HepG2 (cell line): Measurements from ENCODE around the gene SOCS1. TPM values are rescaled to one million over a fixed set of nuclear protein-coding genes. Genes with fewer than 3 reads are reported as not detected.

Source experiments
- EEA1 ChIP-seq: sonication (generic); formaldehyde crosslinking; IDR thresholded peaks from 2 replicates; pipeline ENCODE4 v1.5.1; 2020; ENCODE audit warnings: mild to moderate bottlenecking, missing genetic modification reagents, borderline replicate concordance
- HNRNPL ChIP-seq: fragments of 200-400 bp; formaldehyde crosslinking; IDR thresholded peaks from 2 replicates; pipeline ENCODE4 v1.6.1; 2017; ENCODE audit warnings: mild to moderate bottlenecking, low read depth, low read length
- MAFG ChIP-seq: sonication (generic); formaldehyde crosslinking; IDR thresholded peaks from 2 replicates; pipeline ENCODE4 v1.5.1; 2020; ENCODE audit warnings: mild to moderate bottlenecking, missing genetic modification reagents
- MED1 ChIP-seq: sonication (generic); formaldehyde crosslinking; IDR thresholded peaks from 2 replicates; pipeline ENCODE4 v1.4.0; 2020; ENCODE audit warnings: missing genetic modification reagents
- NFYC ChIP-seq: IDR thresholded peaks from 2 replicates; pipeline ENCODE4 v1.6.1; 2016; ENCODE audit warnings: missing genetic modification reagents, missing compliant biosample characterization
- SAFB2 ChIP-seq: sonication (generic); formaldehyde crosslinking; IDR thresholded peaks from 2 replicates; pipeline ENCODE4 v1.5.1; 2020; ENCODE audit warnings: missing genetic modification reagents, low read depth, mild to moderate bottlenecking, borderline replicate concordance
- TMF1 ChIP-seq: sonication (generic); formaldehyde crosslinking; IDR thresholded peaks from 2 replicates; pipeline ENCODE4 v1.8.1; 2022; ENCODE audit warnings: low read depth, missing genetic modification reagents
- ZFP1 ChIP-seq: IDR thresholded peaks from 2 replicates; pipeline ENCODE4 v1.6.1; 2016
- ZNF260 ChIP-seq: sonication (generic); formaldehyde crosslinking; IDR thresholded peaks from 2 replicates; pipeline ENCODE4 v1.4.0; 2020; ENCODE audit warnings: missing genetic modification reagents, low read depth, mild to moderate bottlenecking, borderline replicate concordance
- ZNF567 ChIP-seq: sonication (generic); formaldehyde crosslinking; IDR thresholded peaks from 2 replicates; pipeline ENCODE4 v1.8.1; 2023; ENCODE audit warnings: mild to moderate bottlenecking, missing genetic modification reagents, borderline replicate concordance
- polyA plus RNA-seq, 8 experiments: library from polyadenylated mRNA; depleted of rRNA in 3 of 8; stranded (reverse) in 7 of 8; unstranded in 1 of 8; fragments of >200 nt; fragmentation: Illumina TruSeq in 4 of 8; extraction: Trizol in 4 of 8; gene quantifications; 2 replicates each; pipeline versions ENCODE4 v1.2.1 to v1.2.3, GENCODE V29; 2011 to 2016; ENCODE audit warnings: low read depth in 4 of 8, missing spikeins in 1 of 8, mixed read lengths in 1 of 8; ENCODE audit not compliant: insufficient read depth in 1 of 8
- total RNA-seq, 5 experiments: library from RNA; depleted of rRNA; stranded (reverse); fragments of >200 nt; fragmentation: Illumina TruSeq; extraction: Trizol; gene quantifications; 2 replicates each; pipeline ENCODE4 v1.2.3, GENCODE V29; 2016; ENCODE audit warnings: low read depth in 1 of 5
- TF ChIP-seq, protein P1 (sequence below): sonication (generic); formaldehyde crosslinking; IDR thresholded peaks from 2 replicates; pipeline ENCODE4 v1.4.0; 2020; ENCODE audit warnings: mild to moderate bottlenecking, missing genetic modification reagents
- TF ChIP-seq, protein P2 (sequence below): sonication (generic); formaldehyde crosslinking; IDR thresholded peaks from 2 replicates; pipeline ENCODE4 v1.4.0; 2020; ENCODE audit warnings: missing genetic modification reagents
- TF ChIP-seq, protein P3 (sequence below): sonication (generic); formaldehyde crosslinking; conservative IDR thresholded peaks from 2 replicates; pipeline ENCODE4 v1.4.0; 2020; ENCODE audit warnings: missing genetic modification reagents
- TF ChIP-seq, protein P4 (sequence below): sonication (generic); formaldehyde crosslinking; IDR thresholded peaks from 2 replicates; pipeline ENCODE4 v1.4.0; 2020; ENCODE audit warnings: missing genetic modification reagents

Gene SOCS1
- total and polyA plus RNA-seq, 2 of the 13 experiments (the other 11 are each of a cell fraction or from before 2014, with no cell fraction given): 5.3 to 6.3 TPM

DNA sequence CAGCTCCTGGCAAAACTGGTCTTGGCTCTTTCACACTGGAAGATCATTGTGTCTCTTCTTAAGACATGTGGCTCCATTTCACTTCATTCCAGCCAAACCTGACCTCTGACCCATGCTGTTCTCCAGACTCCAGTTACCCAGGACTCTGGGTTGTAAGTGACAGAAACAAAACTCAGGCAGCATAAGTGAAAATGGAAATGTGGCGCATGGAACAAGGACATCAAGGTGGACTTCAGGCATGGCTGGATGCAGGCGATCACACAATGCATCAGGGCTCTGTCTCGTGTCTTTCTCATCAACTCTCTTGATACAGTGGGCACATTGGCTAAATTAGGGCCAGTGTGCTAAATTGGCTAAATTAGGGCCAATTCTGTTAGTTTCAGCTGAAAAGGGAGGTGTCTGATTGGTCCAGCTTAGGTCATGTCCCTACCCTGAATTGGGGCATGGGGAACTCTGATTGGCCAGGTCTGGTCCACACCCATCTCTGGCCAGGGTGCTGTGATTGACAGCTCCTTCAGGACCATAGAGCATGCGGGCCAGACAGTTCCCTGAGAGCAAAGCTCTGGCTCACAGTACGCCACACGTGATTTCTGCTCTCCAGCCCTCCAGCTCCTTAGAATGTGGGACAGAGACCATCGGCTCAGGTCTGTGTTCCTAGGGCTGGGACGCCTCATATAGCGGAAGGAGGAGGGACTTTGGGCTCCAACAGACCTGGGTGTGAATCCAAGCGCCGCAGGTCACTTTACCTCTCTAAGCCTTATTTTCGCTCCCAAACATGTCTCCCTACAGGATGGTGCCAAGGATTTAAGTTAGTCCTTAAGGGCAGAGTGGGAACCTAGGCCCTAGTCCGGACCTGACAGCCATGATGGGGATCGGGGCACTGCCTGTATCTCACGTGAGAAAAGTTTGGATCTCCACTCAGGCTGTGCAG is 17.5 kb downstream of the SOCS1 start (continued):
- TF ChIP-seq, protein P1, sequence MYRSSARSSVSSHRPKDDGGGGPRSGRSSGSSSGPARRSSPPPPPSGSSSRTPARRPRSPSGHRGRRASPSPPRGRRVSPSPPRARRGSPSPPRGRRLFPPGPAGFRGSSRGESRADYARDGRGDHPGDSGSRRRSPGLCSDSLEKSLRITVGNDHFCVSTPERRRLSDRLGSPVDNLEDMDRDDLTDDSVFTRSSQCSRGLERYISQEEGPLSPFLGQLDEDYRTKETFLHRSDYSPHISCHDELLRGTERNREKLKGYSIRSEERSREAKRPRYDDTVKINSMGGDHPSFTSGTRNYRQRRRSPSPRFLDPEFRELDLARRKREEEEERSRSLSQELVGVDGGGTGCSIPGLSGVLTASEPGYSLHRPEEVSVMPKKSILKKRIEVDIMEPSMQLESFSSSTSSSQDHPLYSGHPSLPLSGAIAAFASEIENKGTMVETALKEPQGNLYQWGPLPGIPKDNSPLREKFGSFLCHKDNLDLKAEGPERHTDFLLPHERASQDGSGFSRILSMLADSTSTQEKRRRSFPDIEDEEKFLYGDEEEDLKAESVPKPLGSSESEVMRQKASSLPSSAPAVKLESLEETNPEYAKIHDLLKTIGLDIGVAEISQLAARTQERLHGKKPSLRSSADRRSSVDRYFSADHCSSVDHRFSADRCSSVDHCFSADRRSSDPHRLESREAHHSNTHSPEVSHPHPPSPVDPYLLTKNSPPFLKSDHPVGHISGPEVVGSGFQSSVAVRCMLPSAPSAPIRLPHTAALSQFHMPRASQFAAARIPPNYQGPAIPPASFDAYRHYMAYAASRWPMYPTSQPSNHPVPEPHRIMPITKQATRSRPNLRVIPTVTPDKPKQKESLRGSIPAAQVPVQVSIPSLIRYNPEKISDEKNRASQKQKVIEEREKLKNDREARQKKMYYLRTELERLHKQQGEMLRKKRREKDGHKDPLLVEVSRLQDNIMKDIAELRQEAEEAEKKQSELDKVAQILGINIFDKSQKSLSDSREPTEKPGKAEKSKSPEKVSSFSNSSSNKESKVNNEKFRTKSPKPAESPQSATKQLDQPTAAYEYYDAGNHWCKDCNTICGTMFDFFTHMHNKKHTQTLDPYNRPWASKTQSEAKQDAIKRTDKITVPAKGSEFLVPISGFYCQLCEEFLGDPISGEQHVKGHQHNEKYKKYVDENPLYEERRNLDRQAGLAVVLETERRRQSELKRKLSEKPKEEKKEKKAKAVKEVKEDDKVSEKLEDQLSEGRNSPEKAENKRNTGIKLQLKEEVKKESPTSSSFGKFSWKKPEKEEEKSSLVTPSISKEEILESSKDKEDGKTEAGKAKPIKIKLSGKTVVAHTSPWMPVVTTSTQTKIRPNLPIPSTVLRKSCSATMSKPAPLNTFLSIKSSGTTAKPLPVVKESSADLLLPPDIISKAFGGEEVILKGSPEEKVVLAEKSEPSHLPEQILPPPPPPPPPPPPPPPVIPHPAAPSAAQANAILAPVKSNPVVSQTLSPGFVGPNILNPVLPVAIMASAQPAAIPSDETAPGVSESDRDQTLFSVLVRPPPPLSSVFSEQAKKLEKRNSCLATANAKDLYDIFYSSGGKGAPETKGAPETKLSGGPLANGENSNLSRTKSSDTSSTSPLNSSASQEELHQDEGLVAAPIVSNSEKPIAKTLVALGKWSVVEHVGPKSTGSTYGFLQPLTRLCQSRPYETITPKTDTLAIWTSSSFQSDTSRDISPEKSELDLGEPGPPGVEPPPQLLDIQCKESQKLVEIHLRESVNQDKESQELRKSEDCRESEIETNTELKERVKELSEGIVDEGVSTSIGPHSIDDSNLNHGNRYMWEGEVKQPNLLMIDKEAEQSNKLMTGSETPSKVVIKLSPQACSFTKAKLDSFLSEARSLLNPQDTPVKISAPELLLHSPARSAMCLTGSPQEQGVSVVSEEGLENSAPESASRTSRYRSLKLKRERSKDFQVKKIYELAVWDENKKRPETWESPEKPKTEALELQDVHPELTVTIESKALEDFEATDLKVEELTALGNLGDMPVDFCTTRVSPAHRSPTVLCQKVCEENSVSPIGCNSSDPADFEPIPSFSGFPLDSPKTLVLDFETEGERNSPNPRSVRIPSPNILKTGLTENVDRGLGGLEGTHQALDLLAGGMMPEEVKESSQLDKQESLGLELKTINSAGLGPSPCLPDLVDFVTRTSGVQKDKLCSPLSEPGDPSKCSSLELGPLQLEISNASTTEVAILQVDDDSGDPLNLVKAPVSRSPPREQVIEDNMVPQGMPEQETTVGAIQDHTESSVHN (CRISPR knock-in tag): peak; percentile 42; the same call in 1 of the 2 replicates
- TF ChIP-seq MED1 (CRISPR knock-in tag) (0 out of 2 replicates have a peak, but pooled peaks have one; percentile 2), ZNF260 (0 out of 2 replicates have a peak, but pooled peaks have one; percentile 44), HNRNPL (no peak), TMF1 (no peak), NFYC (CRISPR knock-in tag) (peak; percentile 66), ZNF567 (CRISPR knock-in tag) (0 out of 2 replicates have a peak, but pooled peaks have one; percentile 41), MAFG (CRISPR knock-in tag) (no peak), SAFB2 (CRISPR knock-in tag) (peak; percentile 36; the same call in 1 of the 2 replicates), EEA1 (no peak), ZFP1 (CRISPR knock-in tag) (no peak)
- TF ChIP-seq, protein P2, sequence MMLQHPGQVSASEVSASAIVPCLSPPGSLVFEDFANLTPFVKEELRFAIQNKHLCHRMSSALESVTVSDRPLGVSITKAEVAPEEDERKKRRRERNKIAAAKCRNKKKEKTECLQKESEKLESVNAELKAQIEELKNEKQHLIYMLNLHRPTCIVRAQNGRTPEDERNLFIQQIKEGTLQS (CRISPR knock-in tag): no peak
- TF ChIP-seq, protein P3, sequence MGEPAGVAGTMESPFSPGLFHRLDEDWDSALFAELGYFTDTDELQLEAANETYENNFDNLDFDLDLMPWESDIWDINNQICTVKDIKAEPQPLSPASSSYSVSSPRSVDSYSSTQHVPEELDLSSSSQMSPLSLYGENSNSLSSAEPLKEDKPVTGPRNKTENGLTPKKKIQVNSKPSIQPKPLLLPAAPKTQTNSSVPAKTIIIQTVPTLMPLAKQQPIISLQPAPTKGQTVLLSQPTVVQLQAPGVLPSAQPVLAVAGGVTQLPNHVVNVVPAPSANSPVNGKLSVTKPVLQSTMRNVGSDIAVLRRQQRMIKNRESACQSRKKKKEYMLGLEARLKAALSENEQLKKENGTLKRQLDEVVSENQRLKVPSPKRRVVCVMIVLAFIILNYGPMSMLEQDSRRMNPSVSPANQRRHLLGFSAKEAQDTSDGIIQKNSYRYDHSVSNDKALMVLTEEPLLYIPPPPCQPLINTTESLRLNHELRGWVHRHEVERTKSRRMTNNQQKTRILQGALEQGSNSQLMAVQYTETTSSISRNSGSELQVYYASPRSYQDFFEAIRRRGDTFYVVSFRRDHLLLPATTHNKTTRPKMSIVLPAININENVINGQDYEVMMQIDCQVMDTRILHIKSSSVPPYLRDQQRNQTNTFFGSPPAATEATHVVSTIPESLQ: no peak
- TF ChIP-seq, protein P4, sequence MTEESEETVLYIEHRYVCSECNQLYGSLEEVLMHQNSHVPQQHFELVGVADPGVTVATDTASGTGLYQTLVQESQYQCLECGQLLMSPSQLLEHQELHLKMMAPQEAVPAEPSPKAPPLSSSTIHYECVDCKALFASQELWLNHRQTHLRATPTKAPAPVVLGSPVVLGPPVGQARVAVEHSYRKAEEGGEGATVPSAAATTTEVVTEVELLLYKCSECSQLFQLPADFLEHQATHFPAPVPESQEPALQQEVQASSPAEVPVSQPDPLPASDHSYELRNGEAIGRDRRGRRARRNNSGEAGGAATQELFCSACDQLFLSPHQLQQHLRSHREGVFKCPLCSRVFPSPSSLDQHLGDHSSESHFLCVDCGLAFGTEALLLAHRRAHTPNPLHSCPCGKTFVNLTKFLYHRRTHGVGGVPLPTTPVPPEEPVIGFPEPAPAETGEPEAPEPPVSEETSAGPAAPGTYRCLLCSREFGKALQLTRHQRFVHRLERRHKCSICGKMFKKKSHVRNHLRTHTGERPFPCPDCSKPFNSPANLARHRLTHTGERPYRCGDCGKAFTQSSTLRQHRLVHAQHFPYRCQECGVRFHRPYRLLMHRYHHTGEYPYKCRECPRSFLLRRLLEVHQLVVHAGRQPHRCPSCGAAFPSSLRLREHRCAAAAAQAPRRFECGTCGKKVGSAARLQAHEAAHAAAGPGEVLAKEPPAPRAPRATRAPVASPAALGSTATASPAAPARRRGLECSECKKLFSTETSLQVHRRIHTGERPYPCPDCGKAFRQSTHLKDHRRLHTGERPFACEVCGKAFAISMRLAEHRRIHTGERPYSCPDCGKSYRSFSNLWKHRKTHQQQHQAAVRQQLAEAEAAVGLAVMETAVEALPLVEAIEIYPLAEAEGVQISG (CRISPR knock-in tag): peak; percentile 92
